Bronchial epithelial cell (primary cell): ENCODE measurements around the gene HSD17B14. TPM values are rescaled to one million over a fixed set of nuclear protein-coding genes. Genes with fewer than 3 reads are reported as not detected.

Experiments used
- DNase-seq: peaks from one replicate; pipeline ENCODE4 v3.0.0-alpha.2; 2010; ENCODE audit warnings: low read depth
- FAIRE-seq: peaks from 2 replicates; lab custom pipeline; 2011; peaks lifted over from hg19 to GRCh38; lab: Jason Lieb, UNC
- H3K27me3 ChIP-seq: 2 replicates; pipeline ENCODE4 v1.5.1; 2011; ENCODE audit warnings: low read length; ENCODE audit not compliant: control insufficient read depth, insufficient read depth
- H3K36me3 ChIP-seq: 2 replicates; pipeline ENCODE4 v1.5.1; 2011; ENCODE audit warnings: low read length; ENCODE audit not compliant: control insufficient read depth, insufficient read depth
- H3K4me3 ChIP-seq: 2 replicates; pipeline ENCODE4 v1.5.1; 2011; ENCODE audit warnings: mild to moderate bottlenecking, low read depth, low read length, control low read depth
- total RNA-seq: library from RNA; depleted of rRNA; stranded (reverse); fragments of >200 nt; gene quantifications from 2 replicates; pipeline ENCODE4 v1.2.1, GENCODE V29; 2014
- TF ChIP-seq, protein P1 (sequence below): IDR thresholded peaks from 2 replicates; pipeline ENCODE4 v1.5.1; 2011; ENCODE audit warnings: mild to moderate bottlenecking, moderate library complexity, low read length, control low read depth, inconsistent platforms; ENCODE audit not compliant: insufficient read depth, severe bottlenecking

Gene HSD17B14
- total RNA-seq, 1 donor from 2014 or later, result 1.3 TPM

DNA sequence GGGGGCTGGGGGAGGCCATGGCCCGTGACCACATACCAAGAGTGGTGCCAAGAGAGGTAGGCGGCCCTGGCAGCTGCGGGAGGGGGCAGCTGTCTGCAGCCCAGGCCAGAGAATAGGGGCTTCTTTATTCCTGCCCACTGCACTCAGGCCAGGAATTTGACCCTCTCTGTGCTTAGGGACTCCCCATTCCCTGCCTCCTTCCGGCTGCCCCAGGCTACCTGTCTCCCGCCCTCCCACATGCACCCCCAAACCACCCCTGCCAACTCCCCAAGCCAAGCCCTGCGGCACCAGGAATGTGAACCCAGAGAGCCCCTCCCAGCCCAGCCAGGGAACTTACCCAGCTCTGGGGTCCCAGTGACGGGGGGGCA lies 31.4 kb upstream of the HSD17B14 start:
- no peak for FAIRE-seq
- Histone ChIP-seq H3K4me3 (peak overlapping the region; percentile 22), H3K27me3 (no peaks in the 10 kb centered on the region), H3K36me3 (no peaks in the 10 kb centered on the region)
- TF ChIP-seq, protein P1, sequence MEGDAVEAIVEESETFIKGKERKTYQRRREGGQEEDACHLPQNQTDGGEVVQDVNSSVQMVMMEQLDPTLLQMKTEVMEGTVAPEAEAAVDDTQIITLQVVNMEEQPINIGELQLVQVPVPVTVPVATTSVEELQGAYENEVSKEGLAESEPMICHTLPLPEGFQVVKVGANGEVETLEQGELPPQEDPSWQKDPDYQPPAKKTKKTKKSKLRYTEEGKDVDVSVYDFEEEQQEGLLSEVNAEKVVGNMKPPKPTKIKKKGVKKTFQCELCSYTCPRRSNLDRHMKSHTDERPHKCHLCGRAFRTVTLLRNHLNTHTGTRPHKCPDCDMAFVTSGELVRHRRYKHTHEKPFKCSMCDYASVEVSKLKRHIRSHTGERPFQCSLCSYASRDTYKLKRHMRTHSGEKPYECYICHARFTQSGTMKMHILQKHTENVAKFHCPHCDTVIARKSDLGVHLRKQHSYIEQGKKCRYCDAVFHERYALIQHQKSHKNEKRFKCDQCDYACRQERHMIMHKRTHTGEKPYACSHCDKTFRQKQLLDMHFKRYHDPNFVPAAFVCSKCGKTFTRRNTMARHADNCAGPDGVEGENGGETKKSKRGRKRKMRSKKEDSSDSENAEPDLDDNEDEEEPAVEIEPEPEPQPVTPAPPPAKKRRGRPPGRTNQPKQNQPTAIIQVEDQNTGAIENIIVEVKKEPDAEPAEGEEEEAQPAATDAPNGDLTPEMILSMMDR, result no peak
- DNase-seq, result no peak

GRCh38 chr19:48867123-48867745 lies 30.9 kb upstream of the HSD17B14 start:
- no peak for FAIRE-seq

DNA sequence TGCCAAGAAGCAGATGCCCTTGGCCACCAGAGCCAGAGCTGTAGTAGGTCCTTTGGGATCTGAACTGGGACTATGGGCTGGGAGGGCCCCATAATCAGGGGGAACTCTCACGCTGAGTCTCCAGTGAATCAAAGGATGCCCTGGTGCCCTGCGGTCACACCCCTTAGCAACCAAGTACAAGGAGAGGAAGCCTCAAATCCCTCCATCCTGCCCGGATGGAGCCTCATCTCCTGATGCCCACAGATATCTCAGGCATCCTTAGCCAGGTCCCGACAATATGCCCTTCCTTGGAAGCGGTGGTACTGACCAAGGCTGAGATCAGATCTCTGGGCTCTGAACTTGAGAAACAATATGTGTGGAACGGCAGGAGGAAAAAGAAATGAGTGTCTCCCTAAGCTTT lies 30.4 kb upstream of the HSD17B14 start:
- no peak for FAIRE-seq
- DNase-seq, result no peak

More at GRCh38 chr19:48867123-48867745, 30.9 kb upstream of the HSD17B14 start:
- peak overlapping the region; percentile 22 for H3K4me3 ChIP-seq
- TF ChIP-seq, protein P1, result no peak
- no peaks in the 10 kb centered on the region for H3K27me3 ChIP-seq
- H3K36me3 ChIP-seq, result no peaks in the 10 kb centered on the region
- no peak for DNase-seq

GRCh38 chr19:48862827-48863226 lies 26.5 kb upstream of the HSD17B14 start:
- Histone ChIP-seq H3K4me3 (no peak overlapping the region), H3K36me3 (no peaks in the 10 kb centered on the region), H3K27me3 (no peaks in the 10 kb centered on the region)
- TF ChIP-seq, protein P1, result no peak
- FAIRE-seq (no peak), DNase-seq (no peak)

More for the DNA sequence above, 30.4 kb upstream of the HSD17B14 start:
- TF ChIP-seq, protein P1, result no peak
- Histone ChIP-seq H3K27me3 (no peaks in the 10 kb centered on the region), H3K36me3 (no peaks in the 10 kb centered on the region), H3K4me3 (no peak overlapping the region)

DNA sequence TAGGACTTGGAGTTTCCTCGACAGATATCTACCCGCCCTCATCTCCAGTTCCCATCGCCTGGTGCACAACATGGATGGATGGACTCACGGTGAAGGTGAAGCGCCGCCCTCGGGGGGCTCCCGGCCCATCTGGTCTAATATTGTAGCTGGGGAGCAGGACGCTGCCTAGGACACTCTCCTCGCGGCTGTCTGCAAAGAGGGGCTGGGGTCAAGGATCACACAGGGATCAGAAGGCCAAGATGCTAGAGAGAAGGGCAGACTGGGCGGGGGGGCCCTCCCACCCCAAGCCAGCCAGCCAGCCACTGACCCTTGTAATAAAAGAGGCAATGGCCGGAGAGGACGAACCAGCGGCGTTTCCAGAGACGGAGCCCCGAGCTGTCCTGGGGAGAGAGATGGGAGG lies 25.0 kb upstream of the HSD17B14 start:
- FAIRE-seq (no peak), DNase-seq (no peak)
- Histone ChIP-seq H3K36me3 (no peaks in the 10 kb centered on the region), H3K4me3 (no peak overlapping the region), H3K27me3 (no peaks in the 10 kb centered on the region)
- TF ChIP-seq, protein P1, result no peak
